ENCODE data around the gene MADD. TPM values are rescaled to one million over a fixed set of nuclear protein-coding genes. Genes with fewer than 3 reads are reported as not detected.
A peak's percentile ranks its signal among the peaks of the same experiment; 100 is the strongest.

The MADD gene
- total RNA-seq, 1 donor from 2014 or later: 31.7 TPM

DNA sequence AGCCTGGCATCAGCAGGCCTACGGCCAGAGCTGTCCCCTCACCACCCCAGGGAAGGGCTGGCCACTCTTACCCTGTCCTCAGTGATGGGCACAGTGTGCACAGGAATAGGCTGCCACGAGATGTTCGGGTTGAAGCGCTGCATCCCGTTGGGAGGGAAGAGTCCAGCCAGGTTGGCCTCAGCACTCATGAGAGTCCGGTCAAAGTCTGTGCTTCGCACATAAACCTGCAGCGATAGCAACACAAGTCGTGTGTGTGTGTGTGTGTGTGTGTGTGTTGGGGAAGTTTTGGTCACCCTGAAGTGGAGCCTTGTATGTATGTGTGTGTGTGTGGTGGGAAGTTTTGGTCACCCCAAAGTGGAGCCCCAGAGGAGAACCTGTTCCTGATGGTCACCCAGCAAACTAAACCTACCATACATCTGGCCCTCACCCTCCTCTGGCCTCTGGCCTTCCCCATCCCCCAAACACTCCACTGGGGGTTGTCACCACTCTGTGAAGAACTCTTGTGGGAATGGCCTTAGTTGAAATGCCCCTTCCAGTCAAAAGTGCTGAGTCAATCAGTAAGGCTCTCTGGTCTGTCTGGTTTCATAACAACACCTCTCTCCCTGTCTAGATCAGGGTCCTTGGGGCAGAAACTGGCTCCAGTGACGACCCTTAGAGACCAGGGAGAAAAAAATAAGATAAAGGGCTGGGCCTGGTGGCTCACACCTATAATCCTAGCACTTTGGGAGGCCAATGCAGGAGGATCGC is 24.1 kb upstream of the MADD start:
- DNase-seq (ENCODE audit: low spot score in 2 of 2): no peak
- Histone ChIP-seq H3K4me1 (peaks cover 0 to 17% of the 10 kb centered on the region in 2 donors), H3K4me3 (no peak overlapping the region), H3K9me3 (no peaks in the 10 kb centered on the region), H3K27me3 (no peaks in the 10 kb centered on the region), H3K27ac (no peak overlapping the region), H3K36me3 (peaks cover 38 to 39% of the 10 kb centered on the region in 2 donors)
- intact Hi-C loops (cut with DNase I): no loop called here
- TF ChIP-seq, protein P1, sequence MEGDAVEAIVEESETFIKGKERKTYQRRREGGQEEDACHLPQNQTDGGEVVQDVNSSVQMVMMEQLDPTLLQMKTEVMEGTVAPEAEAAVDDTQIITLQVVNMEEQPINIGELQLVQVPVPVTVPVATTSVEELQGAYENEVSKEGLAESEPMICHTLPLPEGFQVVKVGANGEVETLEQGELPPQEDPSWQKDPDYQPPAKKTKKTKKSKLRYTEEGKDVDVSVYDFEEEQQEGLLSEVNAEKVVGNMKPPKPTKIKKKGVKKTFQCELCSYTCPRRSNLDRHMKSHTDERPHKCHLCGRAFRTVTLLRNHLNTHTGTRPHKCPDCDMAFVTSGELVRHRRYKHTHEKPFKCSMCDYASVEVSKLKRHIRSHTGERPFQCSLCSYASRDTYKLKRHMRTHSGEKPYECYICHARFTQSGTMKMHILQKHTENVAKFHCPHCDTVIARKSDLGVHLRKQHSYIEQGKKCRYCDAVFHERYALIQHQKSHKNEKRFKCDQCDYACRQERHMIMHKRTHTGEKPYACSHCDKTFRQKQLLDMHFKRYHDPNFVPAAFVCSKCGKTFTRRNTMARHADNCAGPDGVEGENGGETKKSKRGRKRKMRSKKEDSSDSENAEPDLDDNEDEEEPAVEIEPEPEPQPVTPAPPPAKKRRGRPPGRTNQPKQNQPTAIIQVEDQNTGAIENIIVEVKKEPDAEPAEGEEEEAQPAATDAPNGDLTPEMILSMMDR (IDR thresholded peaks at IDR 0.05): no peak

DNA sequence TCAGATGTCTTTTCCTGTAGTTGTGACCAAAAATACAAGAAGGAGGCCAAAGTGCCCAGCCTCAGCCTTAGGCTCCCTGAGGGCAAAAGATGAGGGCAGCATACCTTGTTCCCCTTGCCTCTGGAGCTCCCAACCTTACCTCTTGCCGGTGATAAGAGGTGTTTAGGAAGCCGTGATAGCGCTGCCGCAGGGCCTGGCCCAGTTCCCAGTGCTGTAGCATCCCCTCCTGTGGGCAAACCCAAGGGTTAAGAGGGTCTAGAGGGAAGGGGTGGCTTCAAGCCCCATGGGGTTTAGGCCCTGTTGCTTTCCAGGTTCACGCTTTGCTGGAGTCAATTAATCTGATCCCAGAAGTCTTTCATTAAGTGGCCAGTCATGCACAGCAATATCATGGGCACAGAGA is 22.4 kb upstream of the MADD start:
- intact Hi-C loops (cut with DNase I): no loop called here
- no peak for DNase-seq (ENCODE audit: low spot score in 2 of 2)
- TF ChIP-seq, protein P1 (IDR thresholded peaks at IDR 0.05): no peak
- no peaks in the 10 kb centered on the region for H3K27me3 ChIP-seq
- peaks cover 20 to 22% of the 10 kb centered on the region in 2 donors for H3K36me3 ChIP-seq
- H3K27ac ChIP-seq: no peak overlapping the region
- H3K9me3 ChIP-seq: no peaks in the 10 kb centered on the region
- H3K4me3 ChIP-seq: peak overlapping the region; percentile 81 to 96
- H3K4me1 ChIP-seq: peaks cover 0 to 17% of the 10 kb centered on the region in 2 donors

DNA sequence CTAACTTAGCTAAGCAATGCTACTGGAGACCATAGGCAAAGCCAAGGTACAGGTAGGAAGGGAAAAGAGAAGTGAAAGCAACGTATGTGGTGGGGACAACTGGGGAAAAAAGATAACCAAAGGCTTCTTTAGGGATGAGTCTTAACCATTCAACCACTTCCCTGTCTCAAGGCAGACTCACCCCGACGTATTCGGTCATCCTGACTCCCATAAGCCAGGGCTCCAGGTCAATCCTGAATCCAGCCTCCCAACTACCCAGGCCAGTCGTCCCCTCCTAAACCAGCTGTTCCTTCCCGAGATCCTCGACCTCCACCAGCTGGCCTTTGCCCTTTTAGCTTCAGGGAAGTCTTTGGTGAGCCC is 21.6 kb upstream of the MADD start:
- peak overlapping the region; percentile 76 to 82 for H3K27ac ChIP-seq
- TF ChIP-seq, protein P1 (IDR thresholded peaks at IDR 0.05): no peak

GRCh38 chr11:47248664-47249377 is 21.1 kb upstream of the MADD start, which contains the start of gene ACP2:
Gene ACP2, minus strand, starts transcription at chr11:47248814. Its CDS starts 25 bp downstream, at chr11:47248789.
- peak; percentile 62 to 94 for DNase-seq (ENCODE audit: low spot score in 2 of 2)
- intact Hi-C loops (cut with DNase I): loop anchor here (1.0 to 2.0 kb wide), 3 partner anchors 20 to 62 kb away; partner anchors contain the start of genes DDB2 and PACSIN3
- H3K9me3 ChIP-seq: no peaks in the 10 kb centered on the region
- H3K4me3 ChIP-seq: peak within 1 kb of the TSS; percentile 81 to 96
- H3K4me1 ChIP-seq: peaks cover 0 to 18% of the 10 kb centered on the region in 2 donors
- H3K27me3 ChIP-seq: no peaks in the 10 kb centered on the region
- peaks cover 8 to 11% of the 10 kb centered on the region in 2 donors for H3K36me3 ChIP-seq
- peak within 1 kb of the TSS; percentile 76 to 82 for H3K27ac ChIP-seq
- TF ChIP-seq, protein P1 (IDR thresholded peaks at IDR 0.05): peak in 2 of 3 experiments; percentile 15 to 26

More for the DNA sequence above, 21.6 kb upstream of the MADD start:
- intact Hi-C loops (cut with DNase I): loop anchor here (1.0 to 2.0 kb wide), 3 partner anchors 21 to 61 kb away; partner anchors contain the start of genes DDB2 and PACSIN3
- H3K36me3 ChIP-seq: peaks cover 13 to 14% of the 10 kb centered on the region in 2 donors
- peaks cover 0 to 17% of the 10 kb centered on the region in 2 donors for H3K4me1 ChIP-seq
- no peak for DNase-seq (ENCODE audit: low spot score in 2 of 2)
- peak overlapping the region; percentile 81 to 96 for H3K4me3 ChIP-seq
- no peaks in the 10 kb centered on the region for H3K27me3 ChIP-seq
- H3K9me3 ChIP-seq: no peaks in the 10 kb centered on the region

GRCh38 chr11:47249378-47249715 is 20.6 kb upstream of the MADD start:
- Histone ChIP-seq H3K27ac (peak overlapping the region; percentile 76 to 82), H3K4me3 (peak overlapping the region; percentile 81 to 96), H3K27me3 (no peaks in the 10 kb centered on the region), H3K9me3 (no peaks in the 10 kb centered on the region), H3K4me1 (peaks cover 1 to 23% of the 10 kb centered on the region in 2 donors), H3K36me3 (peaks cover 8 to 11% of the 10 kb centered on the region in 2 donors)
- intact Hi-C loops (cut with DNase I): loop anchor here (2.0 kb wide), 2 partner anchors 35 to 63 kb away; partner anchors contain the start of genes DDB2 and PACSIN3
- TF ChIP-seq, protein P1 (IDR thresholded peaks at IDR 0.05): no peak
- DNase-seq (ENCODE audit: low spot score in 2 of 2): no peak
